ENCODE data around the gene HSD11B1. TPM values are rescaled to one million over a fixed set of nuclear protein-coding genes. Genes with fewer than 3 reads are reported as not detected.

The HSD11B1 gene
- total RNA-seq (2014; rRNA removed; shearing (Covaris generic)): not detected in 2 replicates
- not detected in 2 replicates for polyA plus RNA-seq (2014; cell fraction: nucleus; rRNA removed)

DNA sequence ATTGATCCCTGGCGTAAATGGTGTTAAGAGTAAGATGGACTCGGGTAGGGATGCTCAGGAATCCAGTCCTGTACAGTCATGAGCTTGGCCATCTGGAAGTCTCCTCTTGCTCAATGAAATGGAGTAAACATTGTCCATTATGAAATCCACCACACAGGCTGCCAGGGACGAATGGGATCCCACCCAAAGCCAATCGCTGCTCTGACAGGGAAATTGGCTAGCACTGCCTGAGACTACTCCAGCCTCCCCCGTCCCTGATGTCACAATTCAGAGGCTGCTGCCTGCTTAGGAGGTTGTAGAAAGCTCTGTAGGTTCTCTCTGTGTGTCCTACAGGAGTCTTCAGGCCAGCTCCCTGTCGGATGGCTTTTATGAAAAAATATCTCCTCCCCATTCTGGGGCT, at the start of gene HSD11B1:
TSS of gene HSD11B1 (plus strand) at position 263 of the 400 bp plus-strand sequence. CDS start at position 360, 97 bp downstream.
- DNase-seq (ENCODE audit: extremely low read depth, low read depth): no peak

- no peak for DNase-seq (ENCODE audit: extremely low read depth, low read depth)
These were observed 49.0 kb upstream of the HSD11B1 start for GRCh38 chr1:209655411-209656231.

DNA sequence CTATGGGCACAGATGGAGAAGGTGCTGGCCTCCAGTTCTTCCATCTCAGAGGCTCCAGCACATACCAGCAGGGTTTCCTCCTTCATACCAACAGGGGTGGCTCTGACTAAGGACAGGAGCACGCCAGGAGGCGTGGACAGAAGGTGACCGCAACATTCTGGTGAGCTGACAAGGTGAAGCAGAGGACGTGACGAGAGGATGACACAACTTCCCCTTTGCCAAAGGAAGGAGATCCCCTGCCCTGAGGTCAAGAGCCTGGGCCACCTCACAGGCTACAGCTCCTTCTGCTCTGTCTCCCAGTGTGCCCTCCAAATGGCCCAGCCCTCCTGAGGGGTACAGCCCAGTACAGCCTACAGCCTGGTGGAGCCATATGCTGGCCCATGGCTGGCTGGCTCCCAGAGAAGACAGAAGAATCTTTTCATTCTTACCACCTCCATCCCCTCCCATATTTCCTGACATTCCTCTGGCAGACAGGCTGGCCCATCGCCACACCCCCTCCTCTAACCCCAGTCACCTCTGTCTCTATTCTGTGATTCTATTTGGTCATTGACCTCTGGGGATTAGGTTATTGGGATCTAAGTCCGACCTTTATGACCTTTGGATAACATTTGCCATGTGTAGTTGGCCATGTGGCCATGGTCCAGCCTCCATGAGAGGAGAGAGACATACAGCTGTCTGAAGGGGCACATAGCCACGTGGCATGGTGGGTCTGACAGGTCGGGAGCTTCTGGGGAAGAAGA, 47.3 kb upstream of the HSD11B1 start:
- DNase-seq (ENCODE audit: extremely low read depth, low read depth): no peak

DNA sequence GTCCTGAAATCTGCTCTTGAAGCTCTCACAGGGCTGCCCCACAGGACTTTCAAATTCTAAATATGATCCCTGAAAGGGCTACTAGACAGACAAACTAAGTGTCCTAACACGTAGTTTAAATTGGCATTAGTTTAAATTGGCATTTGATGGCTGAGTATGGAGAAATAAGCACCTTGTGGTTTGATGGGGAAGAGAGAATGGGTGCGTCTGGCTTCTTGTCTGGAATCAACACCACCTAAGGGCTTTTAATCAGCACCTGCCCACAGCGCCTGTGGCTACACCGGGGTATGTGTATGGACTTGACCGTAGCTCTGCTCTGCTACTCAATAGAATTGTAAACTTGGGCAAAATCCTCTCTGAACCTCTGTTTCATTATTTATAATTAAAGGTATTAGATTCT, 46.7 kb upstream of the HSD11B1 start:
- DNase-seq (ENCODE audit: extremely low read depth, low read depth): no peak

- no peak for DNase-seq (ENCODE audit: extremely low read depth, low read depth)
These were observed 44.7 kb upstream of the HSD11B1 start for GRCh38 chr1:209659909-209660308.

- DNase-seq (ENCODE audit: extremely low read depth, low read depth): no peak
These were observed 43.6 kb upstream of the HSD11B1 start for GRCh38 chr1:209661071-209661470.

GRCh38 chr1:209662879-209663327, 41.7 kb upstream of the HSD11B1 start:
- no peak for DNase-seq (ENCODE audit: extremely low read depth, low read depth)

DNA sequence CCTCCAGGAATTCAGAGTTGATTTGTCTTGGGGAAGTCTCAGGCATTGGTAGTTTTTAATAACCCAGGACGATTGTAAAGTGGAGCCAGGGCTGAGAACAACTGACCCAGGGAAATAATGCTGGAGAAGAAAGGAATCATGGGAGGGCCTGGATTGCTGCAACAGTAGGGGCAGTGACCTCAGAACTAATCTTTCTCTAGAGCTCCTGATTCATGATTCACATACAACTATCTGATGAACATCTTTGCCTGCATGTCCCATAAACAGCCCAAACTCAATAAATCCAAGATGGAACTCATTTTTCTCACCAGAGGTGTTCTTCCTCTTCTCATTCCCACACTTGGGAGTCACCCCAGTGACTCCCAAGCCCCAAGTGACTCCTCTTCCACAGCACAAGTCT, 37.5 kb upstream of the HSD11B1 start:
- DNase-seq (ENCODE audit: extremely low read depth, low read depth): no peak

- no peak for DNase-seq (ENCODE audit: extremely low read depth, low read depth)
These were observed 36.9 kb upstream of the HSD11B1 start for GRCh38 chr1:209667708-209668107.

GRCh38 chr1:209670441-209671082, 34.1 kb upstream of the HSD11B1 start:
- no peak for DNase-seq (ENCODE audit: extremely low read depth, low read depth)

- DNase-seq (ENCODE audit: extremely low read depth, low read depth): no peak
These were observed 31.7 kb upstream of the HSD11B1 start for GRCh38 chr1:209672705-209673630.

DNA sequence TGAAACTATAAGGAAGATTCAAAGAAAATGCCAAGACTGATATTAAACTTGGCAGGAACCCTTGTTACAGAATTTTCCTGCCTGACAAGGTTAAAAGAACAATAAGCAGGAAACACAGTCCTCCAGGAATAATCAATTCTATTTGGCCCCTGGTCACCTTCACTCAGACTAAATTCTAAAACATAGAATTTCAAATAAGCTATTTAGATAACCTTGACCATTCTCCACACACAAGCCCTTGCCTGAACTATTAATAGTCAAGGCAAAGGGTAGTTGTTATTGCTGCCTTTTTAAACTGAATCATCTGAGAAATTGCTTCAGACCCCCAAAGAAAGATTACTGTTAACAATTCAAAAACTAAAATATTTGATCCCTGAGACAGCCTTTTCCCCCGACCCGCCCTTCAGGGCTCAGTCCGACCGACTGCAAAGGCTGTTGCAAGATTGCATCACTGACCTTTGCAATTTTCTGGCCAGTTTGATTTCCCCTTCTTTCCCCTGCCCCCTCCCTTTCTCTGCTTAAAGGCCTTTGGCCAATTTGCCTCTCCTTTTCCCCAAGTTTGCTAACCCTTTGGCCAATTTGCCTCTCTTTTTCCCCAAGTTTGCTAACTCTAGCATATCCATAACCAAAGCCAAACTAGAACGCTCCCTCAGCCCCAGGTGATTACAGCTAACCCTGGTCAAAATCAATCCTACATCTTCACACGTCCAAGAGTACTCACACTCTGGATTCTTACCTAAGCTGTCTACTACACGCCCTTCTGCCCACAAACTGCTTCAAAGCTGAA, 30.8 kb upstream of the HSD11B1 start:
- DNase-seq (ENCODE audit: extremely low read depth, low read depth): no peak

DNA sequence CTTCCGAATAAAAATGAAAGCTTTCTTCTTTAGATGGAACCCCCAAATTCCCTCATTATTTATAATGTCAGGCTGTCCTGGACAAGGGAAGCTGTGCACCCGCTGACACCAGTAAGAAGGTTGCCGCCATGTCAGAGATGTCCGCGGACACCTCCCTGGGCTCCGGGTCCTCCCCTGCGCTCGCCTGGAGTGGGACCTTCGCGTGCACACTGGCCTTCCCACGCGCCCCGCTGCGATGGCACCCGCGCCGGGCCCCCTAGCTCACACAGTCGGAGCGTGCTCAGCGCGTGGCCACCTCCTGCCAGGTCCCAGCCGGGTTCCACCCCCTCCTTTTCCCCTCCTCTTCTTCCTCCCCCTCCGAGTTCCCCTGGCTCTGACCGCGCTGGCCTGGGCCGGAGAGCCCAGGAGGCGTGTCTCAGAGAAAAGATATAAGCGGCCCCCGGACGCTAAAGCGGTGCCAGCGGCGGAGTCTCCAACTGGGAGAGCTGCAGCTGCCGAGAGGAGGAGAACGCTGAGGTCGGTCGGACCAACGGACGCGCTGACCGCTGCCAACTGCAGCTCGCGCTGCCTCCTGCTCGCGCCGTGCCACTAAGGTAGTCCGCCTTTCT, 29.6 kb upstream of the HSD11B1 start, which contains the start of gene G0S2:
TSS of gene G0S2 (plus strand) at position 456 of the 608 bp plus-strand sequence. CDS start 273 bp downstream, outside the sequence.
- DNase-seq (ENCODE audit: extremely low read depth, low read depth): no peak

DNA sequence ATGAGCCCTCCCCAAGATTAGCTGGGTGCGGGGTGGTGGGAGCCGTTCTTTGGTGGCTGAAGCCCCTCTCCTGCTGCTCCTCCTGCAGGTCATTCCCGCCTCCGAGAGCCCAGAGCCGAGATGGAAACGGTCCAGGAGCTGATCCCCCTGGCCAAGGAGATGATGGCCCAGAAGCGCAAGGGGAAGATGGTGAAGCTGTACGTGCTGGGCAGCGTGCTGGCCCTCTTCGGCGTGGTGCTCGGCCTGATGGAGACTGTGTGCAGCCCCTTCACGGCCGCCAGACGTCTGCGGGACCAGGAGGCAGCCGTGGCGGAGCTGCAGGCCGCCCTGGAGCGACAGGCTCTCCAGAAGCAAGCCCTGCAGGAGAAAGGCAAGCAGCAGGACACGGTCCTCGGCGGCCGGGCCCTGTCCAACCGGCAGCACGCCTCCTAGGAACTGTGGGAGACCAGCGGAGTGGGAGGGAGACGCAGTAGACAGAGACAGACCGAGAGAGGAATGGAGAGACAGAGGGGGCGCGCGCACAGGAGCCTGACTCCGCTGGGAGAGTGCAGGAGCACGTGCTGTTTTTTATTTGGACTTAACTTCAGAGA, 29.0 kb upstream of the HSD11B1 start:
- DNase-seq (ENCODE audit: extremely low read depth, low read depth): no peak

DNA sequence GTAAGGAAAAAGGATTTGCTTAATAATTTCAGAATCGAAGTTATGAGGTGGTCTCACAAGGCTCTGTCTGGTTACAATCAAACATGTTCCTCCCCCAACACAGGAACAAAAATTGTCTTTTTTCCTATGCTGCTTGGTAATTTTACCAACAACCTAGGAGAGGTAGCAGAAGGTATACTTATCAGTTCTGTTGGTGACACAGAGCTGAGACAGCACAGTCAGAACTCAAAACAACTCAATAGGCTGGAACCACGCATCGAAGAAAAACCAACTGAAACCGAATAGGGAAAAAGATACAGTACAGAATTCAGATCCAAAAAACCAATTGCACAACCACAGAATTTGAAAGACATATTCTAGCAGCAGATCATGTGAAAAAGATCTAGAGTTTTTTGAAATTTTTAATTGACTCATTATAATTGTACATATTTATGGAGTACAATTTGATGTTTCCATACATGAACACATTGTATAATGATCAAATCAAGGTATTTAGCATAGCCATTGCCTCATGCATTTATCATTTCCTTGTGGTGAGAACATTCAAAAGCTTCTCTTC, 25.6 kb upstream of the HSD11B1 start:
- DNase-seq (ENCODE audit: extremely low read depth, low read depth): no peak

- no peak for DNase-seq (ENCODE audit: extremely low read depth, low read depth)
These were observed 18.8 kb upstream of the HSD11B1 start for GRCh38 chr1:209685821-209686220.

DNA sequence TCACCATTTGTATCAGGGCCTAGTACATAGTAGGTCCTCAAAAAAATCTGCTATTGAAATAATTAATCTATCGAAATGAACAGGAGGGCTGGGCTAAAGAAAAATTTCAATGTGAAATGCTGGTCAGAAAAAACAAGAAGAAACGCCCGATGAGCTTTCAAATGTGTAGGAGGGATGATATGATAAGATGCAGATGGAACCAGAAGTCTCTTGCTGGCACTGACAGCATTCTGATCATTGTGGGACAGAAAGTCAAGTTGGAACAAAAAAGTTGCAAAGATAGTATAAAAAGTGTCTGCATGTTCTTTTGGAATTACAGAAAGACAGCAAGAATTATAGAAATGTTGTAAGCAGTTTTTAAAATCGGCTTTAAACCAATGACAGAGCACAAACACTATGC, 18.3 kb upstream of the HSD11B1 start:
- DNase-seq (ENCODE audit: extremely low read depth, low read depth): no peak

- DNase-seq (ENCODE audit: extremely low read depth, low read depth): no peak
These were observed 15.9 kb upstream of the HSD11B1 start for GRCh38 chr1:209688746-209689234.
